G401 (cell line): ENCODE results near the gene KRTAP10-2. TPM values are rescaled to one million over a fixed set of nuclear protein-coding genes. Genes with fewer than 3 reads are reported as not detected.
"Not testable (repeated sequence)": the region's sequence is repeated elsewhere in the genome, so short reads cannot be mapped to it uniquely, and the experiment has no call there.

Experiments
- DNase-seq: peaks from one replicate; pipeline ENCODE4 v3.0.0-alpha.2; 2015; ENCODE audit warnings: low spot score
- in situ Hi-C: cut with HindIII; loops from 2 replicates; pipeline ENCODE4 v1.10.0; 2016; ENCODE audit warnings: low sequenced_read_pairs, mixed read lengths
- total RNA-seq: library from RNA; depleted of rRNA; stranded (reverse); fragments of >200 nt; shearing (Covaris generic); gene quantifications from 2 replicates; pipeline ENCODE4 v1.2.3, GENCODE V29; 2014; rRNA removed

Gene KRTAP10-2
- not detected in 2 replicates for total RNA-seq

DNA sequence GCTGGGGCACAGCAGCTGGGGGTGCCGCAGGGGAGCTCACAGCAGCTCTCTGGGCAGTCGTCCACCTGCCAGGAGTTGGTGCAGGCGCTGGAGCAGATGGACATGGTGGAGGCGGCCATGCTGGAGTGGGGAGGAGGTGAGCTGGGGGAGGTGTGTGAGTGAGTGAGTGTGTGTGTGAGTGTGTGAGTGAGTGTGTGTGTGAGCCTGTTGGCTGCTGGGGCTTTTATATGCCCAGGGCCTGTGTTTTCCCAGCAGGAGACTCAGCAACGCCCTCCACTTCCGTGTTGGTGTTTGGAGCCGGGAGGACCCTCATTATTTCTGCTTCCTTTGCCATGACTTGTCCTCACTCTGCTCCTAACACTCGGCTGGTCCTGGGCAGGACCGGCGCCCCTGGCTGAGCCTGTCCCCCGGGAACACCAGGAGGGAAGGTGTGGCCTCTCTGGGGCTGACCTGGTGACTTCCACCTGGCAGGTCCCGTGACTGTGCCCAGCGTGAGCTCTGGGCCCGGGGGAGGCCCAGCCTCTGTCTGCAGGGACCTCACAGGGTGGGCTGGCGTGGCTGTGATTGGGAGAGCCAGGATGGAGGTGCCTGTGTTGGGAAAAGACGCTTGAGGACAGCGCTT lies at the start of gene KRTAP10-2:
Gene KRTAP10-2 (minus strand): TSS at position 166 of the 622 bp plus-strand sequence. CDS start 47 bp downstream, at position 119.
- no peak for DNase-seq
- in situ Hi-C loops = no loop called here

- in situ Hi-C loops = not testable (repeated sequence)
- DNase-seq = peak; percentile 10
Measured at GRCh38 chr21:44601091-44601490, 49.8 kb upstream of the KRTAP10-2 start.

DNA sequence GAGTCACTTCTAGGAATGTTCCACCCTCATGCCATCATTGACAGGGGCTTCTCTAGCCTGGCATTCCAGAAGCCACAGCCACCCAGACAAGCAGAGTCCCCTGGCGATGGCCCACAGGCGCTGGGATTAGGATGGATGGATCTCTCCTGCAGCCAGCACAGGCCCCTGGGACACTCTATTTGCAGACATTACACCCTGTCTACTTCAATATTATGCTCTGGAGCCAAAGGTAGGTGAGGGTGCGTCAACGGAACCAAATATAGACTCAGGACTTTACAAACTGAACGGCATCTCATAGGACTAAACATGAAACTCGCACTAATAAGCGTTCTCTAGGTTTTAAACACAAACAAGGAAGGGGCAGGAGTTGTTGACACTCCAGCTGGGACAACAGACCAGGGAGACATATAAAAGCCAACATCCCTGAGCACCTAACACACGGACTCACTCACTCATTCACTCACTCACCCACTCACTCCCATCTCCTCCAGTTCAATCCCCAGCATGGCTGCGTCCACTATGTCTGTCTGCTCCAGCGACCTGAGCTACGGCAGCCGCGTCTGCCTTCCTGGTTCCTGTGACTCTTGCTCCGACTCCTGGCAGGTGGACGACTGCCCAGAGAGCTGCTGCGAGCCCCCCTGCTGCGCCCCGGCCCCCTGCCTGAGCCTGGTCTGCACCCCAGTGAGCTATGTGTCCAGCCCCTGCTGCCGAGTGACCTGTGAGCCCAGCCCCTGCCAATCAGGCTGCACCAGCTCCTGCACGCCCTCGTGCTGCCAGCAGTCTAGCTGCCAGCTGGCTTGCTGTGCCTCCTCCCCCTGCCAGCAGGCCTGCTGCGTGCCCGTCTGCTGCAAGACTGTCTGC lies 49.0 kb upstream of the KRTAP10-2 start, which contains the start of gene KRTAP10-7:
Gene KRTAP10-7 (plus strand): TSS at position 480 of the 861 bp plus-strand sequence. CDS start 25 bp downstream, at position 505.
- in situ Hi-C loops = not testable (repeated sequence)

GRCh38 chr21:44599264-44600029 lies 48.1 kb upstream of the KRTAP10-2 start:
- no peak for DNase-seq

More for the DNA sequence above, 49.0 kb upstream of the KRTAP10-2 start, which contains the start of gene KRTAP10-7:
- DNase-seq = not testable (repeated sequence)

GRCh38 chr21:44598061-44598460 lies 46.8 kb upstream of the KRTAP10-2 start:
- in situ Hi-C loops = no loop called here
- DNase-seq = no peak

More at GRCh38 chr21:44599264-44600029, 48.1 kb upstream of the KRTAP10-2 start:
- in situ Hi-C loops = no loop called here

- in situ Hi-C loops = no loop called here
- no peak for DNase-seq
Measured at GRCh38 chr21:44596068-44596725, 44.9 kb upstream of the KRTAP10-2 start.

GRCh38 chr21:44595524-44595923 lies 44.2 kb upstream of the KRTAP10-2 start:
- no peak for DNase-seq
- in situ Hi-C loops = no loop called here

DNA sequence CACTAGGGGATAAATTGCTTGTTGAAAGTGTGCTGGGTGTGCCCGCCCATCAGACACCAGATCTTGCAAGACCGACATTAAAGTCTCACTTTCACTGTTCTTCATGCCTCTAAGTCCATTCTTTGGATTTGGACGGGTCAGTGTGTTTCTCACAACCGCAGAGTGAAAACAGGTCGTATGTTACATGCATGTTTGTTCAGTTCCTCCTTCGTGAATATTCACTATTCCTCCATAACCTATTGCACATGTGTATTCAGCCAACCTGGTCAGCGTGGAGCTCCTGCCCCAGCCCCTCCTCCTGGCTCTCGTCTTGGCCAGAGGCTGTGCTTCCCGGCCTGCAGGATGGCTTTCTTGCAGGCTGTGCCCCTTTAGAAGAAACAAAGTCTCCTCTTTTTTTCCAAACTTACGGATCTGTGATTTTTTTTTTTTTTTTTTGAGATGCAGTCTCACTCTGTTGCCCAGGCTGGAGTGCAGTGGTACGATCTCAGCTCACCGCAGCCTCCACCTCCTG lies 43.2 kb upstream of the KRTAP10-2 start:
- in situ Hi-C loops = no loop called here
- no peak for DNase-seq

GRCh38 chr21:44593598-44594405 lies 42.5 kb upstream of the KRTAP10-2 start:
- in situ Hi-C loops = no loop called here

GRCh38 chr21:44592446-44593311 lies 41.4 kb upstream of the KRTAP10-2 start, which contains the start of gene KRTAP10-6:
Gene KRTAP10-6 (minus strand): TSS chr21:44592505. CDS start chr21:44592484, 21 bp downstream.
- in situ Hi-C loops = no loop called here
- no peak for DNase-seq

More at GRCh38 chr21:44593598-44594405, 42.5 kb upstream of the KRTAP10-2 start:
- DNase-seq = no peak

DNA sequence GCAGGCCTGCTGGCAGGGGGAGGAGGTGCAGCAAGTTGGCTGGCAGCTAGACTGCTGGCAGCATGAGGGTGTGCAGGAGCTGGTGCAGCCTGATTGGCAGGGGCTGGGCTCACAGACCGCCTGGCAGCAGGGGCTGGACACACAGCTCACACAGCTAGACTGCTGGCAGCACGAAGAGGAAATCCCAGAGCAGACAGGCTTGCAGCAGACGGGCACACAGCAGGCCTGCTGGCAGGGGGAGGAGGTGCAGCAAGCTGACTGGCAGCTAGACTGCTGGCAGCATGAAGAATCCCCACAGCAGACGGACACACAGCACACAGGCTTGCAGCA lies 40.5 kb upstream of the KRTAP10-2 start:
- DNase-seq = peak; percentile 19
- in situ Hi-C loops = not testable (repeated sequence)

GRCh38 chr21:44590897-44591800 lies 39.8 kb upstream of the KRTAP10-2 start:
- in situ Hi-C loops = not testable (repeated sequence)
- DNase-seq = peak; percentile 38

- in situ Hi-C loops = no loop called here
- no peak for DNase-seq
Measured at GRCh38 chr21:44590311-44590721, 39.0 kb upstream of the KRTAP10-2 start.

DNA sequence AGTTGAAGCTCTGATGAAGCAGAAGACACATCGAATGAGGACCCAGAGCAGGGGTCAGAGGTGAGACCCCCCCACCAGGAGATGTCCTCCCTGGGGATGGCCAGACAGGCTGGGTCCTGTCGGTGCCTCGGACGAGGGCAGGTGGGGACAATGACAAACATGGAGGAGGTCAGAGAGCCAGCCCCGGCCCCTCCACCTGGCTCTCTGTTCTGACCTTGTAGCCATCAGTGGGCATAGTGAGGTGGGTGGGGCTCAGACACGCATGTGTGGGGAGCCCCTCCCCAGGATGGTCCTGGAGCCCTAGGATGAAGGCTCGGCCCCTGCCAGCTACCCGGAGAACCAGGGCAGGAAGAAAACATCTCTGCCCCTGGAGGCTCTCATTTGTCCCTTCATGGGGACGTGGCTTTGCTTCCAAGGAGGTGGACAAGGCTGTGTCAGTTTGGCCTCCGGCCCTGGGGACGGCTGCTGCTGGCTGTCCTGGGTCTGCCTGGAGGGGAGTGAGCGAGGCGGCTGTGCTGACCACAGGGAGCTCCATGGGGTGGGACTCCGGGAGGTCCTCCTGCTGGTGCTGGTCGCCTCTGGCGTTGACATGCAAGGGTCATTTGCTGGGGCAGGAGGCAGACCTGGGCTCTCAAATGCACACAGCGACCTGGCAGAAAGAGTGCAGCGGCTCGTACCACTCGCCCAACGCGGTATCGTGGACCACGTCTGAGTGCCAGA lies 38.4 kb upstream of the KRTAP10-2 start:
- in situ Hi-C loops = no loop called here
- no peak for DNase-seq

- in situ Hi-C loops = no loop called here
- no peak for DNase-seq
Measured at GRCh38 chr21:44589094-44589493, 37.8 kb upstream of the KRTAP10-2 start.
